ENCODE results near the gene BRDT.

GRCh38 chr1:91925644-91926435, 23.4 kb upstream of the BRDT start:
- no peak for TF ChIP-seq CTCF (IDR thresholded peaks at IDR 0.05)
- TF ChIP-seq EP300 (IDR thresholded peaks at IDR 0.05) = no peak
- TF ChIP-seq POLR2A (IDR thresholded peaks at IDR 0.05) = no peak
- no peak for TF ChIP-seq POLR2AphosphoS5 (IDR thresholded peaks at IDR 0.05)

All from stomach (tissue), 4 donors.